Loucy (cell line): Measurements from ENCODE around the gene MVD.

ENCODE experiments used
- CTCF ChIP-seq: fragments of 200-600 bp; sonication (generic); conservative IDR thresholded peaks from 2 replicates; pipeline ENCODE4 v1.5.1; 2014; ENCODE audit warnings: mild to moderate bottlenecking, antibody characterized with exemption, low read length
- EZH2phosphoT487 ChIP-seq: fragments of 200-600 bp; IDR thresholded peaks from 2 replicates; pipeline ENCODE4 v1.6.1; 2018; ENCODE audit warnings: antibody characterized with exemption, mild to moderate bottlenecking, moderate library complexity, borderline replicate concordance

GRCh38 chr16:88703486-88704309, 40.8 kb upstream of the MVD start:
- no peak for TF ChIP-seq EZH2phosphoT487
- no peak for TF ChIP-seq CTCF
